Activated B cell treated with CpG ODN at 0.5 μM for 24 hours (primary cell): ENCODE data around the gene CPNE7. TPM values are rescaled to one million over a fixed set of nuclear protein-coding genes. Genes with fewer than 3 reads are reported as not detected.

Experiments used
- ATAC-seq: fragments of 200-7000 bp; cut with Tn5 transposase; one replicate; pipeline ENCODE4 v1.10.0; 2021; ENCODE audit warnings: low read depth, mild to moderate bottlenecking, moderate library complexity
- CTCF ChIA-PET: fragments of 350-600 bp; sonication (Branson Sonifier 250); formaldehyde crosslinking; loops from one replicate; lab custom pipeline; 2021; ENCODE audit warnings: antibody characterized with exemption; lab: Charles Lee
- POLR2A ChIA-PET: fragments of 350-600 bp; sonication (Branson Sonifier 250); formaldehyde crosslinking; loops from one replicate; lab custom pipeline; 2021; ENCODE audit warnings: antibody characterized with exemption; lab: Charles Lee
- DNase-seq: peaks from one replicate; pipeline ENCODE4 v3.0.0; 2022
- H3K27ac Mint-ChIP-seq: one replicate; pipeline ENCODE4 v1.8.0; 2020; ENCODE audit warnings: mixed read lengths
- H3K27me3 Mint-ChIP-seq: one replicate; pipeline ENCODE4 v1.8.0; 2021; ENCODE audit warnings: mixed read lengths
- H3K36me3 Mint-ChIP-seq: one replicate; pipeline ENCODE4 v1.8.0; 2021; ENCODE audit warnings: low read depth, mixed read lengths
- H3K4me1 Mint-ChIP-seq: one replicate; pipeline ENCODE4 v1.8.0; 2021; ENCODE audit warnings: mixed read lengths
- H3K4me3 Mint-ChIP-seq: one replicate; pipeline ENCODE4 v1.8.0; 2020; ENCODE audit warnings: mild to moderate bottlenecking, mixed read lengths
- H3K9me3 Mint-ChIP-seq: one replicate; pipeline ENCODE4 v1.8.0; 2020; ENCODE audit warnings: mixed read lengths
- intact Hi-C: fragments of 100-400 bp; cut with micrococcal nuclease; formaldehyde crosslinking; loops from one replicate; pipeline ENCODE4 v1.15.1; 2024
- total RNA-seq: library from RNA; stranded (reverse); gene quantifications from 2 replicates; pipeline ENCODE4 v1.2.3, GENCODE V29; 2022
- TF ChIP-seq, protein P1 (sequence below): fragments of 200-600 bp; IDR thresholded peaks from one replicate; pipeline ENCODE4 v1.8.0; 2022; ENCODE audit warnings: antibody characterized with exemption, mild to moderate bottlenecking

CPNE7 gene
- total RNA-seq, 1 donor from 2014 or later, result 2.0 TPM

DNA sequence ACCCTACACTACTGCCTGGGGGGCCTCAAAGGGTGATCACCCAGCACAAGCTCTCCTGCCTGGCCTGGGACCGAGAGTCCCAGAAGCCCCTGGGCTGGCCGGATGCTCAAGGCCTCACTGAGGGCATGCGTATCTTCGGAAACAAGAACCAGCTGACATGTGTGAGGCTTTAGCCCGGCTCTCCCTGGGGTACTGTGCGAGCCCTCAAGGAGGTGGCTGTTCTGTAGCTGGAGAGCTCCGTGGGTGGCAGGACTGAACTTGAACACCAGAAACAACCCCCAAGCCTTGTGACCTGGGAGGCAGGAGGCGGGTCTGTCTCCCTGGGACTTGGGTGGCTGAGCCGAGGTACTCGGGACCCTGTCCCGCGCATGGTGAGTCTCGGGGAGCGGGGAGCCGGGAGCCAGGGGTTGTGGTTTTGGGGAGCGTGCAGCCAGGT is 44.9 kb downstream of the CPNE7 start:
- intact Hi-C loops, result no loop called here
- Mint-ChIP-seq H3K27me3 (peaks cover 6% of the 10 kb centered on the region), H3K9me3 (no peaks in the 10 kb centered on the region), H3K27ac (no peak overlapping the region), H3K4me1 (peaks cover 10% of the 10 kb centered on the region), H3K4me3 (no peak overlapping the region), H3K36me3 (no peaks in the 10 kb centered on the region)
- TF ChIP-seq, protein P1, sequence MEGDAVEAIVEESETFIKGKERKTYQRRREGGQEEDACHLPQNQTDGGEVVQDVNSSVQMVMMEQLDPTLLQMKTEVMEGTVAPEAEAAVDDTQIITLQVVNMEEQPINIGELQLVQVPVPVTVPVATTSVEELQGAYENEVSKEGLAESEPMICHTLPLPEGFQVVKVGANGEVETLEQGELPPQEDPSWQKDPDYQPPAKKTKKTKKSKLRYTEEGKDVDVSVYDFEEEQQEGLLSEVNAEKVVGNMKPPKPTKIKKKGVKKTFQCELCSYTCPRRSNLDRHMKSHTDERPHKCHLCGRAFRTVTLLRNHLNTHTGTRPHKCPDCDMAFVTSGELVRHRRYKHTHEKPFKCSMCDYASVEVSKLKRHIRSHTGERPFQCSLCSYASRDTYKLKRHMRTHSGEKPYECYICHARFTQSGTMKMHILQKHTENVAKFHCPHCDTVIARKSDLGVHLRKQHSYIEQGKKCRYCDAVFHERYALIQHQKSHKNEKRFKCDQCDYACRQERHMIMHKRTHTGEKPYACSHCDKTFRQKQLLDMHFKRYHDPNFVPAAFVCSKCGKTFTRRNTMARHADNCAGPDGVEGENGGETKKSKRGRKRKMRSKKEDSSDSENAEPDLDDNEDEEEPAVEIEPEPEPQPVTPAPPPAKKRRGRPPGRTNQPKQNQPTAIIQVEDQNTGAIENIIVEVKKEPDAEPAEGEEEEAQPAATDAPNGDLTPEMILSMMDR, result no peak
- POLR2A ChIA-PET, result no interaction called here
- ATAC-seq (no peak), DNase-seq (no peak)
- CTCF ChIA-PET, result no interaction called here

DNA sequence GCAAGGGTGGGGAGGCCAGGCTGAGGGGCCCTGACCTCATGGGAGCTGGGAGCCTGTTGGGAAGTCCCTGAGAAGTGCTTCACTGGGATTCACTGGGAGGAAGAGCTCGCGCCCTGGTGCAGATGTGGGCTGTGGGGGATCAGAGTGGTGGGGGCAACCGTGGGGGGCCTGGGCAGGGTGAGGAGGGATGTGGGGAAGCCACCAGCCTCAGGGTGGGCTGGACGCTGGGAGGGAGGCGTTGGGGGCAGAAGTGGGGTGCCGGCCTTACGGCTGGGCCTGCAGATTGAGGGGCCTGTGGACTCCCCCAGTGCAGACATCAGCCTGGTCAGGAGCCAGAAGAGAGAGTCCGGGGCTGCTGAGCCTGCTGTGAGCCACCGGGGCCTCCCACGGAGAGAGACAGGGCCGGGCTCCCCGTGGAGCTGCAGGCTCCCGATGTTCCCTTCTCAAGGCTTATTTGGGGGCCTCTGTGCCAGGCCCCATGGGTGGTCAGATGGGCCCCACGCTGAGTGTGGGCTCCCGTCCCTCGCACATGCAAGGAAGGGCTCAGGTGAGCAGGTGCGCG is 45.7 kb downstream of the CPNE7 start:
- no peaks in the 10 kb centered on the region for H3K9me3 Mint-ChIP-seq
- intact Hi-C loops, result no loop called here
- no peak overlapping the region for H3K27ac Mint-ChIP-seq
- H3K4me3 Mint-ChIP-seq, result no peak overlapping the region
- TF ChIP-seq, protein P1, result no peak
- POLR2A ChIA-PET, result no interaction called here
- peaks cover 9% of the 10 kb centered on the region for H3K4me1 Mint-ChIP-seq
- no peak for DNase-seq
- H3K27me3 Mint-ChIP-seq, result peaks cover 6% of the 10 kb centered on the region
- CTCF ChIA-PET, result no interaction called here
- ATAC-seq, result no peak
- no peaks in the 10 kb centered on the region for H3K36me3 Mint-ChIP-seq

DNA sequence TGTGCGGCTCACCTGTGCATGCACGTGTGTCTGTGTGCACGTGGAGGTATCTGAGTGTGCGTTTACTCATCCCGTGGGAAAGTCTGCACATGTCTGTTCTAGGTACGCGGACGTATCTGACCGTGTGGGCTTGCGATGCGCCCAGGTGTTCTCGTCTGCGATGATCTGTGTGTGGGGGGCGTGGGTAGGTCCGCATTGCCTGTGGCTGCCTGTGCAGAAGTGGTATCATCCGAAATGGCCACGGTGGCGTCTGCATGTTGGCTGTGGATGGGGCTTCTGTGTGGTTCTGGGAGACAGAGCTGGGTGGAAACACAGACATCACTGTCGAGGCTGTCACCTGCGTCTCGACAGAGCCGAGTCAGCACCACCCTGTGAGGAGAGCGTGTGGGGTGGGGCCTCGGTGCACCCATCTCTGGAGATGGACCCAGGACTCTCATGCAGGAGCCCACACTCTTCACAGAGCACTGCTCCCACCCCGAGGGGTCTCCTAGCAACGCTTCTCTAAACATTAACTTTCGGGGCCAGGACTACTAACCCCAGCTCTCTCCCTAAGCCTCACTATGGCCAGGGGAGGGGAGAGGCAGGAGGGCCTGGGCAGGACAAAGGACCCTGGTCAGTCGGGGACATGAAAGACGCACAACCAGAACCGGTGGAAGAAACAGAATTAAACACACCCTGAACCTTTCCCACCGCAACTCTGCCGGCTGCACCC is 46.3 kb downstream of the CPNE7 start:
- Mint-ChIP-seq H3K36me3 (no peaks in the 10 kb centered on the region), H3K4me1 (peaks cover 3% of the 10 kb centered on the region), H3K27ac (no peak overlapping the region), H3K9me3 (no peaks in the 10 kb centered on the region), H3K27me3 (peaks cover 6% of the 10 kb centered on the region), H3K4me3 (no peak overlapping the region)
- TF ChIP-seq, protein P1, result no peak
- ATAC-seq, result no peak
- CTCF ChIA-PET, result no interaction called here
- intact Hi-C loops, result no loop called here
- DNase-seq, result no peak
- POLR2A ChIA-PET, result no interaction called here

DNA sequence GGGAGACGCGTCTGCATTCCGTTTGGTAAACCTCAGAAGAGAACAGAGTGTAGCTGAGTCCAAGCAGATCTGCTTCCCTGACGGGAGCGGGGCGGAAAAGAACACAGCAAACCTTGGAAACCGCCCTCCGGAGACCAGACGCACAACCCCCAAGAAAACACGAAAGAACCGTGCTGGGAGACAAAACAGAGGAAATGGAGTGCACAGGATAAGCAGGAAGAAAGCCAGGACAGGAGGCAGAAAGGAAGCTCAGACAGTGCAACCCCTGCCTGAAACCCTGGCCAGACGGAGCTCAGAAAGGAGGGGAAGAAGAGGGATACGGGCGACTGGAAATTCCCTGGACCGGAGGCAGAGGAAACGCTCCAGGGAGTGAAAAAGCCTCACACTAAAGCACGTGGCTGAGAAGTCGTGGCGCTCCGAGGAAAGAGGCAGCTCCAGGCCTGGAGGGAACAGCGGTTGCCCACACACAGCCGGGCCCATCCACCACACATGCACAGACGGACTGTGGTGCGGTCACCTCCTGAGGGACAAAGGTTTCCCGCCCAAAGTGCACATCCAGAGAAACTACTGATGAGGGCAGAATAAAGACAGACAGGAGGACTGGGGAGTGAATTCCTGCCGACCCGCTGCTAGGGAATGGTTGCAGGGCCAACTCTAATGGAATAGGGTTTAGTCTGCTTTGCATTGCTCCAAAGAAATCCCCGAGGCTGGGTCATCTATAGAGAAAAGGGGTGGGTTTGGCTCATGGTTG is 48.1 kb downstream of the CPNE7 start:
- Mint-ChIP-seq H3K9me3 (no peaks in the 10 kb centered on the region), H3K27me3 (peaks cover 6% of the 10 kb centered on the region), H3K4me3 (no peak overlapping the region), H3K27ac (no peak overlapping the region), H3K36me3 (no peaks in the 10 kb centered on the region), H3K4me1 (no peaks in the 10 kb centered on the region)
- TF ChIP-seq, protein P1, result no peak
- ATAC-seq, result no peak
- no peak for DNase-seq
- intact Hi-C loops, result no loop called here
- CTCF ChIA-PET, result no interaction called here
- POLR2A ChIA-PET, result no interaction called here
